Spleen (tissue), 11 donors: Measurements from ENCODE around the gene HAUS7. TPM values are rescaled to one million over a fixed set of nuclear protein-coding genes. Genes with fewer than 3 reads are reported as not detected.

ENCODE experiments used
- DNase-seq: peaks from one replicate; pipeline ENCODE4 v3.0.0-alpha.2; 2020
- H3K27ac ChIP-seq, 8 donors: fragments of 200-600 bp; sonication (generic) in 7 of 8; 1 replicate in 4 of 8; 2 replicates in 4 of 8; pipeline versions ENCODE4 v1.5.0 to v1.8.0; 2016 to 2021; ENCODE audit warnings: inconsistent platforms in 4 of 8, mild to moderate bottlenecking in 4 of 8, moderate library complexity in 1 of 8
- H3K27me3 ChIP-seq, 7 donors: fragments of 200-600 bp; sonication (generic) in 6 of 7; replicated peaks in 1 of 7; 1 replicate in 4 of 7; 2 replicates in 3 of 7; pipeline versions ENCODE4 v1.5.0 to v1.8.0; 2016 to 2021; ENCODE audit warnings: inconsistent platforms in 3 of 7, mild to moderate bottlenecking in 1 of 7
- H3K36me3 ChIP-seq, 6 donors: fragments of 200-600 bp; sonication (generic) in 5 of 6; 1 replicate in 4 of 6; 2 replicates in 2 of 6; pipeline versions ENCODE4 v1.5.0 to v1.8.0; 2016 to 2021; ENCODE audit warnings: inconsistent platforms in 2 of 6
- H3K4me1 ChIP-seq, 6 donors: fragments of 200-600 bp; sonication (generic) in 5 of 6; 1 replicate in 3 of 6; 2 replicates in 3 of 6; pipeline versions ENCODE4 v1.5.0 to v1.8.0; 2016 to 2021; ENCODE audit warnings: inconsistent platforms in 3 of 6
- H3K4me3 ChIP-seq, 8 donors: fragments of 200-600 bp; sonication (generic) in 7 of 8; 1 replicate in 4 of 8; 2 replicates in 4 of 8; pipeline versions ENCODE4 v1.5.0 to v1.8.0; 2016 to 2021; ENCODE audit warnings: inconsistent platforms in 4 of 8, mild to moderate bottlenecking in 4 of 8, moderate library complexity in 2 of 8
- H3K9me3 ChIP-seq, 8 donors: fragments of 200-600 bp; sonication (generic) in 7 of 8; 1 replicate in 4 of 8; 2 replicates in 4 of 8; pipeline versions ENCODE4 v1.5.0 to v1.8.0; 2016 to 2021; ENCODE audit warnings: inconsistent platforms in 4 of 8
- POLR2A ChIP-seq, 3 donors: fragments of 450-650 bp; IDR thresholded peaks; one replicate each; pipeline ENCODE4 v1.5.1; 2017; ENCODE audit warnings: antibody characterized with exemption in 3 of 3, mild to moderate bottlenecking in 1 of 3
- POLR2AphosphoS5 ChIP-seq, 3 donors: sonication (generic); formaldehyde crosslinking; IDR thresholded peaks; one replicate each; pipeline ENCODE4 v1.5.1; 2017; ENCODE audit warnings: antibody characterized with exemption in 3 of 3
- WGBS, 5 donors: extraction: QIAGEN DNeasy Blood & Tissue Kit in 3 of 5; methylation state at CpG; one replicate each; pipeline versions ENCODE4 v1.1.5 to v1.1.7; 2013 to 2018; 5-methylcytosine and 5-hydroxymethylcytosine counted together
- intact Hi-C: fragments of 100-400 bp; cut with DNase I; formaldehyde crosslinking; loops from one replicate; pipeline ENCODE4 v1.15.0; 2023; ENCODE audit warnings: low total_unique reads
- polyA plus RNA-seq, 3 donors: library from polyadenylated mRNA; stranded (reverse); fragments of 200-250 nt; gene quantifications; one replicate each; pipeline ENCODE4 v1.2.1, GENCODE V29; 2013
- total RNA-seq, 7 donors: library from RNA; depleted of rRNA in 3 of 7; stranded (reverse); fragments of >200 nt in 3 of 7; fragmentation: NEBNext Ultra II Directional in 4 of 7; extraction: Animal tissue kit (Norgen Biotek cat#: 25700) in 4 of 7; gene quantifications; one replicate each; pipeline versions ENCODE4 v1.1.0 to v1.2.1, GENCODE V29; 2016 to 2021
- TF ChIP-seq, protein P1 (sequence below), 11 experiments: fragments of 200-600 bp in 7 of 11; fragments of 450-650 bp in 4 of 11; sonication (generic) in 4 of 11; IDR thresholded peaks in 8 of 11; conservative IDR thresholded peaks in 3 of 11; 1 replicate in 7 of 11; 2 replicates in 4 of 11; pipeline versions ENCODE4 v1.4.0 to v1.8.0; 2016 to 2021; ENCODE audit warnings: antibody characterized with exemption in 11 of 11, inconsistent platforms in 4 of 11, mild to moderate bottlenecking in 1 of 11
- donor health status: healthy with polysubstance abuse.
- donor health status: DM: no; HTN: no; CAD: no; lungs with moderate emphysema.
- donor health status: DM: no; HTN: no; CAD: no.
- donor health status: Bipolar disorder and iron deficiency.
- donor health status: healthy.
- donor health status: DM: no; HTN: no; CAD: no.
- donor health status: DM: yes; HTN: yes; CAD: no.

The HAUS7 gene
- total and polyA plus RNA-seq, 10 donors, result 23.6 to 83.7 (median 34.5) TPM

DNA sequence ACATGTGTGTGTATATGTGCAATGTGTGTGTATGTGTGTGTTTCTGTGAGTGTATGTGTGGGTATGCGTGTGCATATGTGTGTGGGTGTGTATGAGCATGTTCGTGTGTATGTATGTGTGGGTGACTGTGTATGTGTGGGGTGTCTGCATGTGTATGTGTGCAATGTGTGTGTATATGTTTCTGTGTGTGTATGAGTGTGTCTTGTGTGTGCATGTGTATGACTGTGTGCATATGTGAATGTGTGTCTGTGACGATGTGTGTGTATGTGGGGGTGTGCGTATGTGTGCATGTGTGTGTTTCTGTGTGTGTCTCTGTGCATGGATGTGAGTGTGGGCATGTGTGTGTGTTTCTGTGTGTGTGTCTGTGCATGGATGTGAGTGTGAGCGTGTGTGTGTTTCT, 42.9 kb upstream of the HAUS7 start:
- Histone ChIP-seq H3K4me1 (peaks cover 0 to 4% (median 0%) of the 10 kb centered on the region in 6 donors), H3K4me3 (no peak overlapping the region), H3K36me3 (no peaks in the 10 kb centered on the region), H3K27ac (no peak overlapping the region), H3K9me3 (no peaks in the 10 kb centered on the region), H3K27me3 (peaks cover 0 to 43% (median 20%) of the 10 kb centered on the region in 7 donors)
- DNase-seq, result no peak
- intact Hi-C loops, result no loop called here
- WGBS, 5 donors, result 68 to 80% (median 74%) methylated on average over 1 to 5 of the region's 5 CpGs
- TF ChIP-seq POLR2A (IDR thresholded peaks at IDR 0.05), result no peak
- TF ChIP-seq POLR2AphosphoS5 (IDR thresholded peaks at IDR 0.05), result no peak
- TF ChIP-seq, protein P1, sequence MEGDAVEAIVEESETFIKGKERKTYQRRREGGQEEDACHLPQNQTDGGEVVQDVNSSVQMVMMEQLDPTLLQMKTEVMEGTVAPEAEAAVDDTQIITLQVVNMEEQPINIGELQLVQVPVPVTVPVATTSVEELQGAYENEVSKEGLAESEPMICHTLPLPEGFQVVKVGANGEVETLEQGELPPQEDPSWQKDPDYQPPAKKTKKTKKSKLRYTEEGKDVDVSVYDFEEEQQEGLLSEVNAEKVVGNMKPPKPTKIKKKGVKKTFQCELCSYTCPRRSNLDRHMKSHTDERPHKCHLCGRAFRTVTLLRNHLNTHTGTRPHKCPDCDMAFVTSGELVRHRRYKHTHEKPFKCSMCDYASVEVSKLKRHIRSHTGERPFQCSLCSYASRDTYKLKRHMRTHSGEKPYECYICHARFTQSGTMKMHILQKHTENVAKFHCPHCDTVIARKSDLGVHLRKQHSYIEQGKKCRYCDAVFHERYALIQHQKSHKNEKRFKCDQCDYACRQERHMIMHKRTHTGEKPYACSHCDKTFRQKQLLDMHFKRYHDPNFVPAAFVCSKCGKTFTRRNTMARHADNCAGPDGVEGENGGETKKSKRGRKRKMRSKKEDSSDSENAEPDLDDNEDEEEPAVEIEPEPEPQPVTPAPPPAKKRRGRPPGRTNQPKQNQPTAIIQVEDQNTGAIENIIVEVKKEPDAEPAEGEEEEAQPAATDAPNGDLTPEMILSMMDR (IDR thresholded peaks at IDR 0.05 in 8 of 11, conservative IDR thresholded peaks at IDR 0.05 in 3 of 11), result no peak

DNA sequence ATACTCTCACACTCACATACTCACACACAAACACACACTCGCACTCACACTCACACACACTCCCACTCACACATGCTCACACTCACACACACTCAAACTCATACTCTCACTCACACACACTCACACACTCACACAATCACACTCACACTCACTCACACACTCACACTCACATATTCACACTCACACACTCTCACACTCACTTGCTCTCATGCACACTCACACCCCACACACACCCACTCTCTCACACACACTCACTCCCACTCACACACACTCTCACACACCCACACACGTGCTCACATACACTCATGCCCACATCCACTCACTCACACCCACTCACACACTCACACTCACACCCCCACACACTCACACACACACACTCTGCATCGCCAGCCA, 42.1 kb upstream of the HAUS7 start:
- H3K27me3 ChIP-seq, result peaks cover 0 to 41% (median 13%) of the 10 kb centered on the region in 7 donors

DNA sequence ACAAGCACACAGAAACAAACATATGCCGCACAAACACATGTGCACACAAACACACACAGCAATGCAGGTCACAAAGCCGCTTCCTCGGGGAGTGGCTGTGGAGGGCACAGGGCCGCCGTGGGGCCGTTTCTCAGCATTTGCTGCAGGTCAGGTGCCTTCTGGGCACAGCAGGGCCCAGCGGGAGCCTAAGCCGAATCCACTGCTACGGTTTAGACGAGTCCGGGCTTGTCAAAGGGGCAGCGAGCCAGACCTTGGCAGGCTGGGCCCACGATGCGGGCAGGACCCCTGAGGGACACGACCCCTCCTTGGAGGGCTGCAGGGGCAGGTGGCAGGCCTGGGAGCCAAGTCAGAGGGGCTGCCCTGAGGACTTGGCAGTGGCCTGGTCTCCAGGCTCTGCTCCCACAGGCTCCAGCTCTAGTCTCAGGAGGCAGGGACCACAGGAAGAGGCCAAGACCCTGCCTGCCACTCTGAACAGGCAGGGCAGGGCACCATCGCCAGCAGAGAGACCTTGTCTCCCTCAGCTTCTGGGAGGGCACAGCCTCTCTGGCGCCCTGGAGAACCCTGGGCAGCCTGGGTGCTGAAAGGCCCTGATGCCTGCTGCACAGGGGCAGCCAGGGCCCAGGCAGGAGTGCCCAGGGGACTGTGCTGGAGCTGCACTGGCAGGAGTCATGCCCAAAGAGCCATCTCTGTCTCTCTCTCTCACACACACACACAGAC, 41.6 kb upstream of the HAUS7 start:
- Histone ChIP-seq H3K9me3 (no peaks in the 10 kb centered on the region), H3K4me1 (peaks cover 0 to 6% (median 0%) of the 10 kb centered on the region in 6 donors), H3K27me3 (peaks cover 0 to 41% (median 8%) of the 10 kb centered on the region in 7 donors), H3K4me3 (no peak overlapping the region), H3K27ac (no peak overlapping the region), H3K36me3 (no peaks in the 10 kb centered on the region)
- 75 to 79% (median 76%) methylated on average over 14 to 17 of the region's 17 CpGs; no CpG with 5 or more reads in 1 of the 5 donors for WGBS, 5 donors
- TF ChIP-seq, protein P1 (IDR thresholded peaks at IDR 0.05 in 8 of 11, conservative IDR thresholded peaks at IDR 0.05 in 3 of 11), result no peak
- TF ChIP-seq POLR2A (IDR thresholded peaks at IDR 0.05) (no peak), POLR2AphosphoS5 (IDR thresholded peaks at IDR 0.05) (peak in 1 of 3 donors; percentile 65)
- intact Hi-C loops, result no loop called here
- no peak for DNase-seq

More for the DNA sequence above, 42.1 kb upstream of the HAUS7 start:
- 59 to 64% (median 63%) methylated on average over 3 of the region's 3 CpGs for WGBS, 5 donors
- Histone ChIP-seq H3K36me3 (no peaks in the 10 kb centered on the region), H3K9me3 (no peaks in the 10 kb centered on the region), H3K27ac (no peak overlapping the region), H3K4me1 (peaks cover 0 to 3% (median 0%) of the 10 kb centered on the region in 6 donors), H3K4me3 (no peak overlapping the region)
- no peak for DNase-seq
- intact Hi-C loops, result no loop called here
- TF ChIP-seq, protein P1 (IDR thresholded peaks at IDR 0.05 in 8 of 11, conservative IDR thresholded peaks at IDR 0.05 in 3 of 11), result no peak
- no peak for TF ChIP-seq POLR2A (IDR thresholded peaks at IDR 0.05)

DNA sequence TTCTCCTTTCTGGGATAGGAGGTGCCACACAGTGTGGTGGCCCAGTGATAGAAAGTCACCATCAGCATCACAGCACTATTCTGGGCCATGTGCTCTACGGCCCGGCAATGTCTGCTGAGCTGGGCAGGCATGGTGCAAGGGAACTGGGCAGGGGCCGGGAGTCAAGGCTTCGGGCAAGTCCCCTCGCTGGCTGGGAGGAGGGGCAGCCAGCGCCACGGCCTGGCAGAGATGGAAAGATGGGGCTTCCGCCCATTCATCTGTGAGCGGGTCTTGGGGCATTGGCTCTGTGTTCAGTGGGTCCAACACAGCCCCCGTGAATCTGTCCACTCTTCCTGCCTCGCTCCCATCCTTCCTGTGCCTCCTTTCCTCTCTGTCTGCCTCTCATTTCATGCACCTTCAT, 40.0 kb upstream of the HAUS7 start:
- no peak for DNase-seq
- WGBS, 5 donors, result 52 to 80% (median 70%) methylated on average over 2 to 11 of the region's 11 CpGs
- intact Hi-C loops, result no loop called here
- Histone ChIP-seq H3K9me3 (no peaks in the 10 kb centered on the region), H3K27ac (no peak overlapping the region), H3K4me1 (peaks cover 0 to 6% (median 0%) of the 10 kb centered on the region in 6 donors), H3K27me3 (peaks cover 0 to 39% (median 0%) of the 10 kb centered on the region in 7 donors), H3K36me3 (no peaks in the 10 kb centered on the region), H3K4me3 (no peak overlapping the region)
- TF ChIP-seq POLR2AphosphoS5 (IDR thresholded peaks at IDR 0.05), result no peak
- TF ChIP-seq, protein P1 (IDR thresholded peaks at IDR 0.05 in 8 of 11, conservative IDR thresholded peaks at IDR 0.05 in 3 of 11), result no peak
- no peak for TF ChIP-seq POLR2A (IDR thresholded peaks at IDR 0.05)
